Neuron (in vitro differentiated cells): Measurements from ENCODE around the gene CCNJL.

Source experiments
- H2AFZ ChIP-seq: one replicate; pipeline ENCODE4 v1.6.1; 2013; ENCODE audit warnings: low read depth, mild to moderate bottlenecking, inconsistent platforms, low read length, moderate library complexity
- H3K27me3 ChIP-seq: one replicate; pipeline ENCODE4 v1.6.1; 2013; ENCODE audit warnings: low read length; ENCODE audit not compliant: insufficient read depth
- H3K36me3 ChIP-seq: one replicate; pipeline ENCODE4 v1.6.1; 2013; ENCODE audit warnings: low read length; ENCODE audit not compliant: insufficient read depth
- H3K4me1 ChIP-seq: one replicate; pipeline ENCODE4 v1.6.1; 2013; ENCODE audit warnings: low read length; ENCODE audit not compliant: insufficient read depth
- H3K4me3 ChIP-seq: 2 replicates; pipeline ENCODE4 v1.5.1; 2013; ENCODE audit warnings: mild to moderate bottlenecking, low read length, moderate library complexity
- H3K9me3 ChIP-seq: one replicate; pipeline ENCODE4 v1.6.1; 2013; ENCODE audit warnings: low read length

Gene CCNJL

GRCh38 chr5:160242145-160242544, 70.2 kb downstream of the CCNJL start:
- Histone ChIP-seq H3K36me3 (no peaks in the 10 kb centered on the region), H2AFZ (no peak overlapping the region), H3K27me3 (no peaks in the 10 kb centered on the region), H3K4me3 (no peak overlapping the region), H3K9me3 (no peaks in the 10 kb centered on the region), H3K4me1 (no peaks in the 10 kb centered on the region)

GRCh38 chr5:160240350-160240749, 72.0 kb downstream of the CCNJL start:
- no peaks in the 10 kb centered on the region for H3K9me3 ChIP-seq
- no peak overlapping the region for H3K4me3 ChIP-seq
- no peaks in the 10 kb centered on the region for H3K36me3 ChIP-seq
- no peaks in the 10 kb centered on the region for H3K27me3 ChIP-seq
- H3K4me1 ChIP-seq: no peaks in the 10 kb centered on the region
- H2AFZ ChIP-seq: no peak overlapping the region

GRCh38 chr5:160237571-160238093, 74.7 kb downstream of the CCNJL start:
- no peaks in the 10 kb centered on the region for H3K36me3 ChIP-seq
- no peak overlapping the region for H2AFZ ChIP-seq
- H3K4me1 ChIP-seq: no peaks in the 10 kb centered on the region
- H3K4me3 ChIP-seq: no peak overlapping the region
- H3K27me3 ChIP-seq: no peaks in the 10 kb centered on the region
- no peaks in the 10 kb centered on the region for H3K9me3 ChIP-seq

GRCh38 chr5:160235731-160236130, 76.6 kb downstream of the CCNJL start:
- Histone ChIP-seq H3K27me3 (no peaks in the 10 kb centered on the region), H3K36me3 (no peaks in the 10 kb centered on the region), H2AFZ (no peak overlapping the region), H3K4me1 (no peaks in the 10 kb centered on the region), H3K9me3 (no peaks in the 10 kb centered on the region), H3K4me3 (no peak overlapping the region)

GRCh38 chr5:160233215-160233614, 79.1 kb downstream of the CCNJL start:
- Histone ChIP-seq H3K4me3 (no peak overlapping the region), H3K9me3 (no peaks in the 10 kb centered on the region), H2AFZ (no peak overlapping the region), H3K36me3 (no peaks in the 10 kb centered on the region), H3K4me1 (no peaks in the 10 kb centered on the region), H3K27me3 (no peaks in the 10 kb centered on the region)

- Histone ChIP-seq H3K9me3 (no peaks in the 10 kb centered on the region), H3K36me3 (no peaks in the 10 kb centered on the region), H2AFZ (no peak overlapping the region), H3K27me3 (no peaks in the 10 kb centered on the region), H3K4me3 (no peak overlapping the region), H3K4me1 (no peaks in the 10 kb centered on the region)
These were observed 80.5 kb downstream of the CCNJL start for GRCh38 chr5:160231783-160232342.

DNA sequence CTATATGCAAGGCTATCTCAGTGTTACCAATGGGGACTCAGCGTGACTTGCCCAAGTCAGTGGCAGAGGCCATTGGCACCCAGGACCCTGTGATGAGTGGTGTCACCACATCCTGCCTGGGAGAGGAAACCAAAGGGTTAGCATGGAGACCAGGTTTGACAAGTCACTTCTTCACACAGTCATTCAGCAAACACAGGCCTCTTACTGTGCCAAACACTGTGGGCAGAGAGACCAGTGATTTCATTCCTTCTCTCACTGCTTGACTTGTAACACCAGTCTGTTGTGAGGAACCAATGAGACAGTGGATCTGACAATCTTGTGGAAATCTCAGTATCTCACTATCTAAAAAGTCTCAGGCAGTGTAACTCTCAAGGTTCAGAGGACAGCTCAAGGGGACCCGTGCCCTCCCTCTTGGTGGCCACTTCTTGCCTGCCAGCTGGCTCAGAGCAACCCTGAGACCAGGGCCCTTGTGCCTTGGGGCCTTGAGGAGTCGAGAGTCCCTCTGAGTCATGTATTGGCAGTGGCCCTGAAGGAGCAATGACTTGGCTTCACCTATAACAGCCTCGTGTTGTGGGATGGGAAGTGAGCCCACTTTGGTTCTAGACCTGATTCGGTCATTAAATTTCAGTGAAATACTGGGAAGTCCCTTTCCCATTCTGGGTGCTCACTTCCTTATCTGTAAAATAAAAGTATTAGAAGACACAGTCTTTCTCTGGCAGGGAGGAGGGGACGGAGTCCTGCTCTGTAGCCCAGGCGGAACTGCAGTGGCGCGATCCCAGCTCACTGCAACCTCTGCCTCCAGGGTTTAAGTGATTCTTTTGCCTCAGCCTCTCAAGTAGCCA, 81.5 kb downstream of the CCNJL start:
- no peak overlapping the region for H3K4me3 ChIP-seq
- H2AFZ ChIP-seq: no peak overlapping the region
- no peaks in the 10 kb centered on the region for H3K4me1 ChIP-seq
- no peaks in the 10 kb centered on the region for H3K36me3 ChIP-seq
- no peaks in the 10 kb centered on the region for H3K27me3 ChIP-seq
- H3K9me3 ChIP-seq: no peaks in the 10 kb centered on the region

DNA sequence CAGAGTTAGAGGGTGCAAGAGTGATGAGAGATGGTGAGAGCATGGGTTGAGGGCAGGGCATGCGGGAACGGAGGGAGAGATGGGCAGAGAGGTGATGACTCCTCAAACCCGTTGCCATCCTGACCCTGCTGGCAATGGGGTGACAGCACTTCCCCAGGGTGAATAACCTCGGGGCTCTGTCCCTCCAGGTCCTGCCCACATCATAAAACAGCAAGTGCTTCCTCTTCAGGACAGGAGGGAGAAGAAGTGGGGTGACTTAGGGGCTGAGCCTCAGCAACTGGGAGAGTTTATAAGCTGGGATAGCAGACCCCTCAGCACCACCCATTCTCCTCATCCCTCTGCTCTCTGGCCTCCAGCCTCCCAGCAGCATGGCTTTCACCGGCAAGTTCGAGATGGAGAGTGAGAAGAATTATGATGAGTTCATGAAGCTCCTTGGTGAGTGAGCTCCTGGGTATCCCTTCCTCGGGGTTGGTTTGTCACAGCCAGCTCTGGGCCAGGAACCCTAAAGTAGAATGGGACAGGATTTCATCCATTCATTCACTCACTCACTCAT, 83.1 kb downstream of the CCNJL start, which contains the start of gene FABP6:
FABP6 (plus strand) TSS at position 317 of the 553 bp plus-strand sequence; CDS start at position 369, 52 bp downstream.
- Histone ChIP-seq H3K36me3 (no peaks in the 10 kb centered on the region), H2AFZ (no peak within 1 kb of the TSS), H3K4me1 (no peaks in the 10 kb centered on the region), H3K9me3 (no peaks in the 10 kb centered on the region), H3K27me3 (no peaks in the 10 kb centered on the region), H3K4me3 (no peak within 1 kb of the TSS)

DNA sequence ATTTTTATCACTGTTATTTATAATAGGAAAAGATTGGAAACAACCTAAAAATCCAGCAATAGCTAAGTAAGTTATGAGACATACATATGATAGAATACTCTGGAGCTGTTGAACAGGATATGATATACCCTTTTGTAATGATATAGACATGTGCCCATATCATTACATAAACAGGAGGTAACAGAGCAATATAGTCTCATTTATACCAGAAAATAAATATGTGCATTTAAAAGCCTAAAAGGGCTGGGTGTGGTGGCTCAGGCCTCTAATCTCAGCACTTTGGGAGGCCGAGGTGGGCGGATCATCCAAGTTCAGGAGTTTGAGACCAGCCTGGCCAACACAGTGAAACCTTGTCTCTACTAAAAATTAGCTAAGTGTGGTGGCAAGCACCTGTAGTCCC, 85.4 kb downstream of the CCNJL start:
- Histone ChIP-seq H3K4me3 (no peak overlapping the region), H3K4me1 (no peaks in the 10 kb centered on the region), H3K36me3 (no peaks in the 10 kb centered on the region), H3K9me3 (no peaks in the 10 kb centered on the region), H3K27me3 (no peaks in the 10 kb centered on the region), H2AFZ (no peak overlapping the region)

DNA sequence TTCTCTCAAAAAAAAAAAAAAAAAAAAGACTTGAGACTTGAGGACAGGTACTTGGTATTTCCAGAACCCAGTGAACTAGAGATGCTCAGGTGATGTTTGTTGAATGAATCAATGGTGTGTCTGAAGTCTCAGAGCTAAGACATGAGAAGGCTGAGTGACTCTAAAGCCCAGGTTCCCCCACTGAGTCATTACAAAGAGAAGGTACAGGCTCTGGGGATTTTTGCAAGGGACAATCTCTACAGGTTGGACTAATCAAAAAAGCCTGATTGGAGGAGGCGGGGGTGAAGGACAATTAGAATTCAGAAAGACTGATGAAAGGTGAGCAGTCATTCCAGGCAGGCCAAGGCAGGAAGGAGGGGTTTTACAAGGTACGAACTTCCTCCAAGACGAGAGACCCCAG, 91.3 kb downstream of the CCNJL start:
- Histone ChIP-seq H3K4me1 (no peaks in the 10 kb centered on the region), H3K36me3 (no peaks in the 10 kb centered on the region), H3K9me3 (no peaks in the 10 kb centered on the region), H3K27me3 (no peaks in the 10 kb centered on the region), H3K4me3 (no peak overlapping the region), H2AFZ (no peak overlapping the region)

- Histone ChIP-seq H3K36me3 (no peaks in the 10 kb centered on the region), H3K4me1 (no peaks in the 10 kb centered on the region), H3K4me3 (no peak overlapping the region), H3K27me3 (peaks cover 3% of the 10 kb centered on the region), H2AFZ (no peak overlapping the region), H3K9me3 (no peaks in the 10 kb centered on the region)
These were observed 93.0 kb downstream of the CCNJL start for GRCh38 chr5:160219356-160219755.

DNA sequence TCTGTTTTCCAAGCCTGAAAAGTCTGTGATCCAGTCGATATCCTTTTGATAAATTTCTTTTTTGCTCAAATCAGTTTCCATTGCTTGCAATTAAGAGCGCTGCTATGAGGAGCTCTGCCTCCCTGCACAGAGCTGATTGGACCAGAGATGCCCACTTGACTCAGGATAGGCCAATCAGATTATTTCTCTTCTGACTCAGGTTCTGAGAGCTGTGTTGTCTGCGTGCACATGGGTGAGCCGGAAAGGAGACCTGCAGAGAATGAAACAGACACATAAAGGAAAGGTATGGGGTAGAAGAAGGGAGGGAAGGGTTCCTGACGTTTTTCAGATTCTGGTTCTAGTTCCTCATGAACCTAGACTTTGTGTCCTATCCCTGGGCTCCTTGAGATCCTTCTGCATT, 98.8 kb downstream of the CCNJL start:
- Histone ChIP-seq H2AFZ (no peak overlapping the region), H3K4me3 (no peak overlapping the region), H3K36me3 (no peaks in the 10 kb centered on the region), H3K9me3 (no peaks in the 10 kb centered on the region), H3K27me3 (peaks cover 3% of the 10 kb centered on the region), H3K4me1 (peaks cover 11% of the 10 kb centered on the region)

DNA sequence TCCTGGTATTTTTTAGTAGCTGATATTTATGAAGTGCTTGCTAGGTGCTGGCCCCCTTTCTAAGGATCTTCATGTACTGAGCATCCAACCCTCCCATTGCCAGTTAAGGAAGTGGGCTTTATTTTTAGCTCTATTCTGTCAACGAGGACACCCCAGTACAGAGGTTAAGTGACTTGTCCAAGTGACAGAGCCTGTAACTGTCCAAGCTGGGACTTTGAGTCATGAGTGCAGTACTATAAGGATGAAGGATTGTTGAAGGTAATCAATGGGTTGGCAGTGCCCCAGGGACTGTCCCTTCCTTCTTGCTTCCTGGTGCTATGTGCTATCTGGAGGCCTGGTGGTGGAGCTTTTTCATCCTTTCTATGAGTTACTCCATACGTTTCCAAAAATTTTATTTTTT, 101.0 kb downstream of the CCNJL start:
- Histone ChIP-seq H3K27me3 (peaks cover 3% of the 10 kb centered on the region), H3K36me3 (no peaks in the 10 kb centered on the region), H3K4me3 (no peak overlapping the region), H3K9me3 (no peaks in the 10 kb centered on the region), H3K4me1 (peaks cover 11% of the 10 kb centered on the region), H2AFZ (no peak overlapping the region)
